Inferior parietal cortex (tissue), 1 donor: ENCODE data around the gene EPHB1.
A peak's percentile ranks its signal among the peaks of the same experiment; 100 is the strongest.

Experiments used
- DNase-seq: peaks from one replicate; pipeline ENCODE4 v3.0.0-alpha.2; 2016; ENCODE audit errors: extremely low spot score

The EPHB1 gene

DNA sequence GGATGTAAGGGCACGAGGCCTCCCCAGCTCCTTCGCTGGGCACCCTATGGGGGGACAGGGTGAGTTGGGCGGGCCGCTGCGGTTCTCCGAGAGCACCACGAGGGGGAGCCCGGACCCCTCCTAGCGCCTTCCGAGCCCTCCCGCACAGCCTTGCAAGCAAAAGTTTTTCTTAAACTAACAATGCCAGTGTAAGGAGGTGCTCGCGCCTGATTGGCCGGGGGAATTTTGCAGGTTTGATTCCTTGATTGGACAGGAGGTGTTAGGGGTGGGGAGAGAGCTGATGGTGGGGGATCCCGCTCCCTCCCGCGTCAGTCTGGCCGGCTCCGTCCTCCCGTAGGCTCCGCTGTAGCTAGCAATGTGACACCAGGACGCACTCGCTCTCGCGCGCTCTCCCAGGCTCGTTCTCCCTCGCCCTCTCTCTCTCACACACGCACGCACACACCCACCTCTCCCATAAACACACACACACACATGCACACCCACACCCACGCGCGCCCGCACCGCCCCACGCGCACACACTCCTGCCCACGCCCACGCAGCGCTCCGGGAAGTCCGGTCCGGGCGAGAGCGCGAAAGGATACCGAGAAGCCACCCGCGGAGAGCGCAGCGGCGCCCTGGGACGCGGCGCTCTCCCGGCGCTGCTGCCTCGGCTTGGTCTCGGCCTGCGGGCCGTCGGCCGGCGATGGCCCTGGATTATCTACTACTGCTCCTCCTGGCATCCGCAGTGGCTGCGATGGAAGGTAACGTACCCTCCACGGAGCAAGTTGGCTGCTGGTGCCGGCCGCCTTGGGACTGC, at the start of gene EPHB1:
Gene EPHB1, plus strand, starts transcription at position 311 of the 796 bp plus-strand sequence.
- DNase-seq = peak; percentile 84

DNA sequence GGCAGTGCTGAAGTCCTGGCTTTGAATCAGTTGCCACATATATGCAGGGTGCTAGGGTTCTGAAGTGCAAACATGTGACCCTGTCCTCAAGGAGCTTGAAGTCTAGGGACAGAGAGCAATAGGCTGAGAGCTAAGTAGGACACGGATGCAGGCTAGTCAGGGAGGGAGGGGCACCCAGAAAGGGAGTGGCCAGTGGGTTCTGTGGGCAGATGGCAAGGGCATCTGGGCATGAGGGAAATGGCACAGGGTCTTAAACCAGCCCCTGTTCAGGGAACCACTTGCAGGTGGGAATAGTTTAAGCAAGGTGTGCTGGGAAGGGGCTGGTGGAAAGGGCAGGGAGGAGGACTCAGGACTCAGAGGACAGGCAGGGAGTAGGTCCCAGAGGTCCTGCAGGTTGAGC, 46.4 kb upstream of the EPHB1 start:
- DNase-seq = no peak

DNA sequence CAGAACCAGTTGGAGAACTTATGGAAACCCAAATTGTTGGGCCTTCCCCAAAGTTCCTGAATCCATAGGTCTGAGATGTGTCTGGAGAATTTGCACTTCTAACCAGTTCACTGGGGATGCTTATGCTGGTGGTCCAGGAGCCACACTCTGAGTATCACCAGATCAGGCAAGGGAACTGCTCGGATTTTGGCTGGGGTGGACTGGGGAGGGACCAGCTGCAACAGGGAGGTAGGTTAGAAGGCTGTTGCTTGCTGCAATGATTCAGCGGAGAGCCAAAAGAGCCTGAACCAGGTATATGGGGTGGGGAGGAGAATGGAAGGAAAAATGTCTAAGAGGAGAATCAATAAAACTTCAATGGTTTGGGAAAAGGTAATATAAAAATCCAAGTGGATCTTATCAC, 45.9 kb upstream of the EPHB1 start:
- no peak for DNase-seq

DNA sequence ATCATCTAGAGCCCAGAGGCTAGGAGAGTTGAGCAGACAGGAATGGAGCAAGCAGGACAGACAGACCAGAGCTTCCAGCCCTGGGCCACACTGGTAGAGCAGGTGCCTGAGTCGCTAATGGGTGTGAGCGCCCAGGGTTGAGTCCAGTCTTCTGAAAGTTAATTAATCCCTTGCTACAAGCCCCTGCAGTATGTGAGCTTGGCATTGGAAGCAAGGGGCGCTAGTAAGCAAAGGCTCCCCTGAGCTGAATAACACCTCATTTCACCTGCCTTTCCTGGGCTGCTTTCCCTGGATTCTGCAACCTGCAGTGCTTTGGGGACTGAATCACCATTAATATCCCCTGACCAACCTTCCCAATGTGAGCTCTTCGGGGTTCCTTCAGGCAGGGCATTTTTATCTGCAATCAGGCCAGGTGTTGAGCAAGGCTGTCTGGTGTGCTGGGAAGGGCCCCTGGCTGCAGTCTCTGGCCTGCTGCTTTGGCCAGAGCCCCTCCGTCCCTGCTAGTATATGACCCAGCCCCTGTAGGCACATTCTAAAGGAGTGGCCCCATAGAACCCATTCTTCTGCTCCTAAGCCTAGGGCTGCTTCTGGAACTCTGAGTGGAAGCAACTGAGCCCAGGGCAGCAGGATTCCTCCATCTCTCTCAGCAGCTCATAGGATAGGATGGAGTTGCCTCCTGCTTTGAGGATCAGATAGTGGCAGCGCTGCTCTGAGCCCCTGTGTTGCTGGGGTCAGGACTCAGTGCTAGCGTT, 45.1 kb upstream of the EPHB1 start:
- no peak for DNase-seq

DNA sequence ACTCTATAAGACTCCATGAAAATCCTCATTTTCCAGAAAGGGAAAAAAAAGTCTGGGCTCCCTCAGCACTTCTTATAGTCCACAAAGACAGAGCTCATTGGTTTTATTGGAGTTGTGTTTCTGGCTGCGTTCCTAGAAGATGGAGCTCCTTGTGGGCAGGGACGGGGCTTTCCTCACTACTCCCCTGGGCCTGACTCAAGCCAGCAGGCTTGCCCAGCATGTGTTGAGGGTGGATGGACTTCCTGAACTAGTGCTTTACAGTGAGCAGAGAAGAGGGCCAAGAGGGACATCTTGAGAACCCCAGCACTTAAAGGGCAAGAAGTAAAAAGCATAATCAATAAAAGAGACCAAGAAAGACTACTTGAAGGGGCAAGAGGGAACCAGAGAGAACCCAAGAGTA, 43.2 kb upstream of the EPHB1 start:
- no peak for DNase-seq

DNA sequence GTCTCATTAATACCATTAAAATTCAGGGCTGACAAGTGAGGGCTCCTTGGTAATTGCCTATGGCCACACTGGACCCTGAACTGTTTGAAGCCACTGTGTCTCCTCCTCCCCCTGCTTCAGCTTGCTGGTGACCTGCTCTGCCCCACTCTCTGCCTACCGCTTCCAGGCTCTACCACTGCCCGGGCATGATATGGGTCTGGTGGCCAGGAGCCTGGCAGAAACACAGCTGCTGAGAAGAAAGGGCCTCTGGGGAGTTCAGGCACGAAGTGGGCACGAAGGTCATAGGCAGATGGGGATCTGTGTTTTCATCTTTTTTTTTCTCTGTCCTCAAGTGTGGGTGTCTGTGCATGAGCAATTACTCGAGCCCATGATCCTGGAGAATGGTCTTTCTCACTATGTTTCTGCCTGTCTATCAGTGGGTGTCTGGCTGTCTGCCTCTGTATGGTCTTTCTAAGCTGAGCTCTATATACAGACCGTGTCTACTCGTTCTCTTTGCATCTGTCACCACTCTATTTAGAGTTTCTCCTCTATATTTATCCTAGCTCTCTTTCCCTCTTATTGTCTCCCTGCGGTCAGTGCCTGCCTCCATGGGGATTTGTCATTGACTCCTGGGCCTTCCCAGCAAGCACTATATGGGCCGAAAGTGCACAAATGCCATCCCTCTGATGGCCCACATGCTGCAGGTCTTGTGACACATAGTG, 42.1 kb upstream of the EPHB1 start:
- DNase-seq = no peak

DNA sequence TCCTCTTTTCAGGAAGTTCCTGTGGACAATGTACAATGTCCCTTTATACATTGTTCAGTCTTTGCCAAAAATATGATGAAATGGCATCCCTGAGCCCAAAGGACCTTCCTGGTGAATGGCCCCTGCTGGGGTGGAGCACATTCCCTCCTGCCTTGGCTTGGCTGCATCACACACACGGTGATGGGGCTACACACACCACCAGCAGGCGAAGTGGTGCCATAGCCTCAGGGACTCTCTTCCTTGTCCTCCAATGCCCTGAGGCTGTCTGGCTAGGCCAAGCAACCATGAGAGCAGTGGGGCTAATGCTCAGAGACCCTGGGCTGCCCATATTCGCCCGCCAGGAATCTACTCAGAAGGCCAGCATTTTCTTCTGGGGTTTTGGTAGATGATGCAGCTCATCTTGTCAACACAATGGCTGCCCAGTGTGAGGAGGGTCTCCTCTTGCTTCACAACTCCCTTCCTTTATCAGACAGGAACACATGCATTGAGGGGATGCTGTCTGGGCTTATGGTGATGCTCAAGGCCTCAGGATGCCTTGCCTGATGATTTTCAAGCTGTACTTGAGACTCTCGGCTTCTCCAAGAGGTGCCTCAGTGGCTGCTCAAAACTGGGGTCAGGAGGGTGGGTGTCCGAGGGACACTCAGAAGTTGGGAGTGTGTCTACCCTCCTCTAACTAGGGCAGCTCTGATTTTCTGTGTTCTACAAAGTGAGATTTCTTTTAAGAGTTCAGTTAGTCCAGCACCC, 40.9 kb upstream of the EPHB1 start:
- no peak for DNase-seq

DNA sequence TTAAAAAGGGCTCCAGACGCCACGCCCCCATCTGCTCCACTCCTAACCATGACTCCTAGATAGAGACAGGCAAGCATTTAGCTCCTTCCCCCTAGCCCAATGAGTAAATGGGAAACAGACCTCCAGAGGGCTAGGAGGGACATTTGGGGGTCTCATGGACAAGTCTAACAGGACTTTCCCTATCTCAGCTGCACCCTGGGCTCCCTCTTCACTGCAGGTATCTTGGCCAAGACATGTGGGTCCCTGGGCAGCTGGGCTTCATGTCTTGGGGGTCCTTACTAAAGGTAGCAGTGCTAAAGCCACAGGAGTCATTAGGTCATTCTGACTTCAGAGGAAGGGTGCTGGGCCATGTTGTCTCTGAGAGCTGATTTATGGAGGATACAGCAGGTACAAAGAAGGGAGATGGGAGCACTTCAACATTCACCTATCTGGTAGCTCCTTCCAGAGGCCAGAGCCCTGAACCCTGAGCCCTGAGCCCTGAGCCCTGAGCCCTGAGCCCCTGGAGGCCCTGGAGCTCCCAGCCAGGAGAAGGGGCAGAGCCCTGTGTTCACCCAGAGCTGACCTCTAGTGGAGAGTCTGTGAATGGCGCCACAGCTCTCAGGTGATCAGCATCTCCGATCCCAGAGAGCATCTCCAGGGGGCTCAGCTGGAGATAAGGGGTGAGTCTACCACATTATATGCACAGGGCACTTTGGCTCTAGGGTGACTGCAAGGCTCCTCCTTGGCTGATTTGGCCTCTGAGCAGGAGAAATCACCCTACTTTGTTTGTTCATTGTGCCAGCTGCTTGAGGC, 40.1 kb upstream of the EPHB1 start:
- DNase-seq = no peak

DNA sequence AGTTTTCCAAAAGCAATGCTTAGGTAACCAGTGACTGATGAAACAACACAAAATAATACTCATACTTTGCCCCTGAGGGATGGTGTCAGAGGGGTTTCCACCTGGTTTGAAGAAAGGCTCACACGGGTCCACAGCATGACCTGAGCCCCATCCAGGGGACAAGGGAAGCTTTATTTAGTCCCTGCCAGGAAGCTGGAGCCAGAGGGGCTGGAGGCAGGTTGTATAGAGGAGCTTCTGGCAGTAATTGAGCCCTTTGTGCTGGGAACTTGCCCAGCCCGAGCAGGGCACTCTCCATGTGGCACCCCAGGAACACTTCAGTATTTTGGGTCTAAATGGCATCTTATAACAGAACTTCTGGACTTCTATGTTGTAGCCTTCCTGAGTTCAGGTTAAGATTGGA, 39.2 kb upstream of the EPHB1 start:
- DNase-seq = no peak

DNA sequence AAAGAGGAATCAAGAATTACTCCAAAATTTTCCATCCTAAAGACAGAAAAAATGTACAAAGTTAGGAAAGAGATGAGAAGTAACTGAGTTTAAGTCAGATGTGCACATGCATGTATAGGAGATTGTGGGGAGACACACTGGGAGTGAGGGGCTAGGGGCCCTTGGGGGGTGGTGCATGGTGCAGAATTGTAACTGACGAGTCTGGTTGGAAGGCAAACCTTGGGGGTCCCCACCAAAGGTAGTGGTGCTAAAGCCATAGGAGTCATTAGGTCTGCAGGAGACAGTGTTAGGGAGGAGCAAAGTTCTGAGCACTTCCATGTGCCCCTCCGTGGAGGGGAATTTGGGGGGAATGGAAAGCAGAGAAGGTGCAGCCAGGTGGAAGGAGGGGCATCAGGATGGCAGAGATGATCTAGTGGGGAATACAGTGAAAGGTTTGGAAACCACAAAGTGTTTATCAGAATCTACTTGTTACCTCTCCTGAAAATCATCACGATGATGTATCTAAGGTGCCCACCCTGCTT, 37.5 kb upstream of the EPHB1 start:
- DNase-seq = no peak

DNA sequence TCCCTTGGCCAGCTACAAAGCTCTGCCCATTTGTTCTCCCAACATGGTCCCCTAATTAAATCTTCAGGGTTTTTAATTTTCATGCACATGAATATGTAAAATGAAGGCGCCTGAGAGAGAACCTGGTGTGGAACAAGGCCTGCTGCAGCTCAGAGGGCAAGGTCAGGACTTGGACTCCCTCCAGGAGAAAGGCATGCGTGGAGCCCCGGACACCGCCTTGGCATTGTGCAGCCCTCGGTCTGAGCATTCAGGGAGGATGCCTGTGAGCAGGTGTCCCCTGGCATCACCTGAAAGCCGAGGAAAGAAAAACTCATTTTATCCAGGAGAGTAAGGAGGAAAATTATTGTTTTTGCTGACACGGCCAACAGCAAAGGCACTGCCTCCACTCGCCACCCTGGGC, 33.8 kb upstream of the EPHB1 start:
- no peak for DNase-seq

DNA sequence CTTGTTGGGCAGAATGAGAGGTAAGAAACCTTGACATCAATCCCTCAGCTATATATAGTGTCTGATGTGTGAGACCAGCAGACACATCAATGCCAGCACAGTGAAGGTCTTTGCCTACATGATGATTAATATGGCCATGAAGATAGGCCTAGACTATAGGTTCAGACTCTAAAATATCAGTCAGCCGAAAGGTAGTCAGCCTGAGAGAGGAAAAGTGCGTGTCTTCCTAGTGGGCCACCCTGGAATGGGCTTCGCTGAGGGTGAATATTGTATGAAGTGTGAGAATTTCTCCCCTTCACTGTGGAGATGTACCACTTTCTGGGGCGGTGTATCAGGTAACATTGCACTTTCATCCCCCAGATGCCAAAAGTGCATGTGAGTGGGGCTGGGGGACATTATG, 33.0 kb upstream of the EPHB1 start:
- no peak for DNase-seq

DNA sequence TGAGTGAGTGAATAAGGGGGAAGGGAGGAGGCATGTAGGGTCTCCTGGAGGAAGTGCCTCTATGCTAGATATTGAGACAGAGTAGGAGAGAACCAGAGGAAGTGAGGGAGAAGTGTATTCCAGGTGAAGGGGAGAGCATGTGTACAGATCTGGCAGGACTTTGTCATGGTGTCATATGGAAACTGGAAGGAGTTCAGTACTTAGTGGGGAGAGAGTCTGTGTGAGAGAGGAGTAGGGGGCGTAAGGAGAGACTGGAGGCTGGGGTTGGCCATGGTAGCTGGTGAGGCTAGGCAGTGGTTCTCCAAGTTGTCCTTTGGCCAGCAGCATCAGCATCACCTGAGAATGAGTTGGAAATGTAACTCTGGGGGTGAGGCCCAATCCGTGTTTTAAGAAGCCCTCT, 29.6 kb upstream of the EPHB1 start:
- DNase-seq = no peak

DNA sequence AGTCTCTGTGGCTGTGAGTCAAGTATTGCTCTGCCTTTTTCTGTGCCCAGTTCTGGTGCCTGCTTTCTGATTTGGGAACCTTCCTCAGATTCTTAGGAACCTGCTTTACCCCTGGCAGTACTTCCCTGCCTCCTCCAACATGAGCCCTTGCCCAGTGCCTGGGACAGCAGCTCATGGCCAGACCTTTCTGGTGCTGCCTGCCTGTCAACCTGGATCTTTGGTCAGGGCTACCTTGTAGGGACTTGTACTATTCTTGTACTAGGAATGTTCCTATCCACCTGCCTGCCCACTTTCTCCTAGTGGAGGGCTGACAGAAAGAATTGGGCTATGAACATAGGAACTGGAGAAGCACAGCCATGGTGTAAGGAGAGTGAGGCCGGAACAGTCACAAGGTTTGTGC, 28.8 kb upstream of the EPHB1 start:
- DNase-seq = no peak

DNA sequence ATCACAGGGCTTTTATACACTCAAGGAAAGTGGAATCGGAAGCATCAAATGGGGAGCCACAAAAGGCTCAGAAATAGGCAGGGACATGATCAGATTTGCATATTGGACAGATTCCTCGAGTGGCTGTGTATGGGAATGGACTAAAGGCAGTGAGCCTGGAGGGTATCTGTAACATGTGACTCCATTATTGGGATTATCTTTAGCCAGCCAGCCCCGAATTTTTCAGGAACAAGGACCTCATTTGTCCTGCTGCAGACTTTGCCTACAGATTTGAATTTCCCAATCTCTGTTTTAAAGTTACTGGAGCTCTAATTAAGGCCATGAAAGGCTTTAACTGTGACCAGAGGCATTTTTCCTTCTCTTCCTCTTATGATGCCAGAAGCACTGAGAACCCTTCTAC, 26.9 kb upstream of the EPHB1 start:
- no peak for DNase-seq

DNA sequence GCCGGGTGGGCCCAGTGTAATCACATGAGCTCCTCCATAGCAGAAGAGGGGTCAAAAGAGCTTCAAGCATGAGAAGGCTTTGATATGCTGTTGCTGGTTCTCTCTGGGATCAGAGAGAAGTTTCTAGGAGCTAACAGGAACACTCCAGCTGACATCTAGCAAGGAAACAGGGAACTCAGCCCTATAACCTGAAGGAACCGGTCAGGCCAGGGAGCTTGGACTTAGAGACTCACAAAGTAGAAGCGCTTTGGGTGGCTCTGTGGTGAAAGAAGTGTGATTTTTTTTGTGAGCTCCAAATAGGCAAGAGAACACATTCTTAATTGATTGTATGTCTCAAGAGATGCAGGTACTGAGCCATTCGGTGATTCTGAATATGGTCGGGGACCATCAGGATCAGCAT, 26.2 kb upstream of the EPHB1 start:
- no peak for DNase-seq

DNA sequence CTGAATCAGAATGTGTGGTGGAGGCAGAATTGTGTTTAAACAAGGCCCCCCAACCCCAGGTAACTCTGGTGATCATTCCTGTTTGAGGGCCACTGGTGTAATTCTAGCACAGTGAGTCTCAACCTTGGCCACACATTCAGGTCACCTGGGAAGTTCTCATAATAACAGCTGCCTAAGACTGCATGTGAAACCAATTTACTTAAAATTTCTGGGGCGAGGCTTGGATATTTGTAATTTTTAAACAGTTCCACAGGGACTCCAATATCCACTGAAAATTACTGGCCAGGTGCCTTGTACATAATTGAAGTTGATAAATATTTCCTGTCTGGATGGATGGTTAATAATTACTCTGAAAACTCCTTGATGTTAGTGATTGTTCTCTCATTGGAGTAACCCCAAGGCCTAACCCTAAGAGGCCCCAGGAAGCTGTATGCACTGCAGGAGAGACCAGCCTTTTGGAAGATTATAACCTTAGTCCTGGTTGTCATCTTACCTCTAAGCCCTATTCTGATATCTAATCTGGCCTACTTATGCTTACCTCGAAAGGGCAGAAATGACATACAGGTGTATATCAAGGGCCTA, 25.7 kb upstream of the EPHB1 start:
- no peak for DNase-seq

DNA sequence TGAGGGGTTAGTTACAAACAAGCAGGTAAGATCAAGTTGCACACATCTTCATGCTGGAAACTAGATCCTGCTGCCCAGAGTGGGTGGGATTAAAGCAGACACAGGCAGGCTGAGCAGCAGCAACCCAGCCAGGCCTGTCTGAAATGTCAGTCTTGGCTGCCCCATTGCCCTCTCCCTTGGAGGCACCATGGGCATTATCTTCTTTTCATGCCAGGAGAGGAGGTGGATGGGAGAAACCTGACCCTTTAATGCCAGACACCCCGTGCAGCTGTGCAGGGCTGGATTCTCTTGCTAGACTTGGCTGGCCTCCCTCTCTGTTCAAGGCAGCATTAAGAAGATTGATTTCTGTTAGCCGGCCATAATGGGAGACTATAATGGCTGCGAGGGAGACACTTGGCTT, 23.0 kb upstream of the EPHB1 start:
- no peak for DNase-seq

DNA sequence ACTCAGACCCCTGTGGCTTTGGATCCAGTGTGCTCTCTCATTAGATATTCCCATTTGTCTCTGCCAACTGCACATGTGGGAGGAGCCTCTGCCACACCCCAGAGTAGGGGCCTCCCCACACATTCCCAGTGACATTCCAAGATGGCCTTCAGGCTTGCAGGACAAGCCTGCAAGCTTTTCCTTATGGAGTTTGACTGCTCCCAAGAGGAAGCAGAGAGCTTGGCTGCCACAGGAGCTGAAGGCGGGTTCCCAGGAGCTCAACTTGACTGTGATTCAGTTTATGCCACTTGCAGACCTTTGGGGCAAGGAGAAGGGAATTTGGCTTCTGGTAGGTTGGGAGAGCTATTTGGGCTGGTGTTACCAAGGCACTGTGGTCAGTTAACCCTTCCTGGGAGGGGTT, 22.5 kb upstream of the EPHB1 start:
- no peak for DNase-seq

DNA sequence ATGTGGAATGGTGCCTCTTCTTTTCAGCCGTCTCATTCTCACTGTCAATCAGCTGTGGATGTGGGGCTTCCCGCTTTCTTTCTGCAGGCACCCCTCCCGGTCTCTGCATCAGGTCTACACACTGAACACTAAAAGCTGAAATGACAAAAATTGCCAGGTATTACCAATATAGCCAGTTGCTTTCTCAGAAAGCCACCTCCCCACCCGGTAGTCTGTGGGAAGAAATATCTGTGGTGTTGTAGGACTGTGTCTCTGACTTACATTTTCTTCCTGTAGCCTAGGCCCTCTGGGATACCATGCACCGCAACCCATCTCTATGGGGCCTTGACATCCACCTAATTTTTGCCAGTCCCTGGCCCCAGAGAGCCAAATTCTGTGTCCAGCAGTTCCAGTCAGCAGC, 19.2 kb upstream of the EPHB1 start:
- DNase-seq = no peak

DNA sequence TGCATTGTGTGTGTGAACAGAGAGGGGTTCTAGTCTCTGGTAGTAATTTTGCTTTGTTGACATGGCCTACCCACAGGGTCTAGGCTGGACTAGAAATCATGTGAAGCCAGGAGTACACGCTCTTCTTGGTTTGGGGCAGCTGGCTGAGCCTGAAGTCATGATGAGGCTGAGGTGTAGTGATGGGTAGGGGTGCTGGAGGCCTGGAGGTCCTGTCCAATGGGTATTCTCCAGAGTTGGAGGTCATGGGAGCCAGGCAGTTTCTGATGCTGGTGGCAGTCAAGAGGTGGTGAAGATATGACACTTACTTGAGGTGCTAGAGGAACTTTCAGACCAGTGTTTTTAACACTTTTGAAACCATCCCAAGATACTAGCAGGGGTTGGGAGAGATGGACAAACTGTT, 18.5 kb upstream of the EPHB1 start:
- no peak for DNase-seq
